SH-SY5Y (cell line): Measurements from ENCODE around the gene RGS3.

Source experiments
- GATA2 ChIP-seq: IDR thresholded peaks from 2 replicates; pipeline ENCODE4 v1.6.1; 2011; ENCODE audit warnings: mild to moderate bottlenecking, low read depth, low read length
- GATA3 ChIP-seq: IDR thresholded peaks from 2 replicates; pipeline ENCODE4 v1.6.1; 2011; ENCODE audit warnings: low read depth, mild to moderate bottlenecking, low read length, moderate library complexity

DNA sequence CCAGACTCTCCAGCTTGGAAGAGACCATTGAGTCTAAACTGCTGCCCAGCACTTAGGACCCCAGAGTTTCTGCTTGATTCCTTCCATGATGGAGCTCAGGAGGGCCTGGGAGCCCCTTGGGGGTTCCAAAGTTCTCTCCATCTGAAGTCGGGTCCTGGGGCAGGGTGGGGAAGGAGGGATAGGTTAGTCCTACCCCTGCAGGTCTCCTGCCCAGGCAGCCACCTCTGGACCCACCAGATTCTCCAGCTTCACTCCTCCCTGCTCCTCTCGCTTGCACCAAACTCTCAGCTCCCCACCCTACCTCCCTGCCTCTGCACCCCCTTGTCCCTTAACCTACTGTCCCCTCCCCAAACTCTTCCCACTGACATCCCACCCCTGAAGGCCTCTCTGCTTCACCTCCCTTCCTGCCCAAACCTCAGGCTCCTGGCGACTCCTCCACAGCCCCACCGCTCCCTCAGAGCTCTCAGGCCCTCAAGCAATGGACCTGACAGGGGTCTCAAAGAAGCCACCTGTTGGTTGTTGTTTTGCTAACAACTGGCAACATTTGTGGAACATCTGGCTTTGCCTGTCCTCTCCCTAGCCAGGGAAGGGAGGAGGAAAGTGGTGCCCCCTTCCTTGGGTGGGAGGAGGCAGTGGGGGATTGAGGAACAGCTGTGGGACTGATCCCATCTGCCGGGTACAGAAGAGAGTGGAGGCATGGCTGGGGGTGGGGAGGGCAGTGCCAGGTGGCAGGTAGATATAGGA, 137.5 kb downstream of the RGS3 start:
- no peak for TF ChIP-seq GATA2
- TF ChIP-seq GATA3: no peak
